ENCODE results near the gene SPATA31C2. TPM values are rescaled to one million over a fixed set of nuclear protein-coding genes. Genes with fewer than 3 reads are reported as not detected.

SPATA31C2 gene
- total RNA-seq, 1 experiment from 2014 or later = not detected

DNA sequence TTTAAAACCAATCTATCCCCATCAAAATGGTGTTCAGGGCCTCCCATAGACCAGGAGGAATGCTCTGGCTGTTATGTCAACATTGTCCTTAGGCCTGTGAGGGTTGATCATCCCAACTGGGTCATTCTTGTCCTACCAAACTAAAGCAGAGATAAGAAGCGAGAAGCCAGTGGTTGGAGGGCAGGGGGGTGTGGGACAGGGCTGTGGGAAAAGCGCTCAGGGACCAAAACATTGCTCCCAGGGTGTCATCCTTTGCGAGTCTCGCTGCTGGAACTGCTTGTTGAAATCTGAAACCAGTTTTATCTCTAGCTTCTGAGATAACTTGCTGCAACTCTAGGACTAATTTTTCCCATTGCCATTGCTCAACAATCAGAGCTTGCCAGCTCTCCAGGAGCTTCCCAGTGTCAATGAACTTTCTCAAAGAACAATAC, 48.1 kb downstream of the SPATA31C2 start:
- H3K9me2 ChIP-seq (replicated peaks; ENCODE audit: low read length) = no peaks in the 10 kb centered on the region
- H3K4me3 ChIP-seq (ENCODE audit: low read length) = no peak overlapping the region
- BruUV-seq (replicated peaks) = no TSS peak
- intact Hi-C loops (cut with micrococcal nuclease) = no loop called here
- DNase-seq = no peak
- no peak for TF ChIP-seq EZH2phosphoT487 (IDR thresholded peaks at IDR 0.05; ENCODE audit: borderline replicate concordance, low read length)
- TF ChIP-seq, protein P1, sequence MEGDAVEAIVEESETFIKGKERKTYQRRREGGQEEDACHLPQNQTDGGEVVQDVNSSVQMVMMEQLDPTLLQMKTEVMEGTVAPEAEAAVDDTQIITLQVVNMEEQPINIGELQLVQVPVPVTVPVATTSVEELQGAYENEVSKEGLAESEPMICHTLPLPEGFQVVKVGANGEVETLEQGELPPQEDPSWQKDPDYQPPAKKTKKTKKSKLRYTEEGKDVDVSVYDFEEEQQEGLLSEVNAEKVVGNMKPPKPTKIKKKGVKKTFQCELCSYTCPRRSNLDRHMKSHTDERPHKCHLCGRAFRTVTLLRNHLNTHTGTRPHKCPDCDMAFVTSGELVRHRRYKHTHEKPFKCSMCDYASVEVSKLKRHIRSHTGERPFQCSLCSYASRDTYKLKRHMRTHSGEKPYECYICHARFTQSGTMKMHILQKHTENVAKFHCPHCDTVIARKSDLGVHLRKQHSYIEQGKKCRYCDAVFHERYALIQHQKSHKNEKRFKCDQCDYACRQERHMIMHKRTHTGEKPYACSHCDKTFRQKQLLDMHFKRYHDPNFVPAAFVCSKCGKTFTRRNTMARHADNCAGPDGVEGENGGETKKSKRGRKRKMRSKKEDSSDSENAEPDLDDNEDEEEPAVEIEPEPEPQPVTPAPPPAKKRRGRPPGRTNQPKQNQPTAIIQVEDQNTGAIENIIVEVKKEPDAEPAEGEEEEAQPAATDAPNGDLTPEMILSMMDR (conservative IDR thresholded peaks at IDR 0.05; ENCODE audit: low read depth, low read length) = no peak
- no peak for TF ChIP-seq EZH2 (IDR thresholded peaks at IDR 0.05; ENCODE audit: low read length, unreplicated experiment)
- H3K9ac ChIP-seq (ENCODE audit: low read length) = no peak overlapping the region
- no peaks in the 10 kb centered on the region for H3K4me1 ChIP-seq (ENCODE audit: insufficient read depth, low read length)
- H2AFZ ChIP-seq (ENCODE audit: low read length) = no peak overlapping the region
- H3K79me2 ChIP-seq (ENCODE audit: low read length) = no peaks in the 10 kb centered on the region
- CTCF ChIA-PET = no interaction called here
- POLR2A ChIA-PET (ENCODE audit: unreplicated experiment) = no interaction called here
- no peaks in the 10 kb centered on the region for H3K9me3 ChIP-seq (ENCODE audit: low read length)
- H3K27me3 ChIP-seq (ENCODE audit: low read length) = no peaks in the 10 kb centered on the region
- H4K20me1 ChIP-seq (ENCODE audit: low read length) = no peaks in the 10 kb centered on the region
- no peaks in the 10 kb centered on the region for H3F3A ChIP-seq (ENCODE audit: low read length, unreplicated experiment)
- H3K27ac ChIP-seq (ENCODE audit: low read length) = no peak overlapping the region
- no peak overlapping the region for H3K4me2 ChIP-seq (ENCODE audit: low read length)
- no peak for ATAC-seq
- H3K36me3 ChIP-seq (ENCODE audit: low read depth, low read length) = no peaks in the 10 kb centered on the region

DNA sequence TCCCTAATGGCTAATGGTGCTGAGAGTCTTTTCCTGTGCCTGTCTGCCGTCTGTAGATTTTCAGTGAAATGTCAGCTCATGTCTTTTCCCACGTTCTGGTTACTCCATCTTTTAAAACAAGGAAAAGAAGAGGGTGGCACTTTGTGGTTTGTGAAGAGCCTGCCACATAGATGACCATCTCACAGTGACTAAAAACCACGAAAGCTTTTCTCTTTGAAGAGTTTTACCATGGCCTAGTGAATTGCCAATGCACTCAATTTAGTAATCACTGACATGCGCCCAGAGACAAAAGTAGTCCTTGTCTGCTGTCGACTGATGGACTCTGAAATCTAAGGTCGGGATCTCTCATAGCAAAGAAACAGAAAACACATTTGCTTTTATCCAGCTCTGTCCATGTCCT, 50.4 kb downstream of the SPATA31C2 start:
- Histone ChIP-seq H3K9ac (ENCODE audit: low read length) (no peak overlapping the region), H3K9me2 (replicated peaks; ENCODE audit: low read length) (no peaks in the 10 kb centered on the region), H3K4me2 (ENCODE audit: low read length) (no peak overlapping the region), H3F3A (ENCODE audit: low read length, unreplicated experiment) (no peaks in the 10 kb centered on the region), H2AFZ (ENCODE audit: low read length) (no peak overlapping the region), H3K27ac (ENCODE audit: low read length) (no peak overlapping the region), H3K79me2 (ENCODE audit: low read length) (no peaks in the 10 kb centered on the region), H3K36me3 (ENCODE audit: low read depth, low read length) (no peaks in the 10 kb centered on the region), H3K27me3 (ENCODE audit: low read length) (no peaks in the 10 kb centered on the region), H4K20me1 (ENCODE audit: low read length) (no peaks in the 10 kb centered on the region), H3K9me3 (ENCODE audit: low read length) (no peaks in the 10 kb centered on the region), H3K4me1 (ENCODE audit: insufficient read depth, low read length) (no peaks in the 10 kb centered on the region), H3K4me3 (ENCODE audit: low read length) (no peak overlapping the region)
- POLR2A ChIA-PET (ENCODE audit: unreplicated experiment) = no interaction called here
- TF ChIP-seq, protein P1 (conservative IDR thresholded peaks at IDR 0.05; ENCODE audit: low read depth, low read length) = no peak
- TF ChIP-seq EZH2phosphoT487 (IDR thresholded peaks at IDR 0.05; ENCODE audit: borderline replicate concordance, low read length) (no peak), EZH2 (IDR thresholded peaks at IDR 0.05; ENCODE audit: low read length, unreplicated experiment) (no peak)
- intact Hi-C loops (cut with micrococcal nuclease) = no loop called here
- CTCF ChIA-PET = interaction anchor here (0.6 kb wide), 1 partner anchor 45 kb away, joined by 8 read pairs; no protein-coding TSS in a partner anchor
- ATAC-seq = no peak
- BruUV-seq (replicated peaks) = no TSS peak
- peak; percentile 3 for DNase-seq

DNA sequence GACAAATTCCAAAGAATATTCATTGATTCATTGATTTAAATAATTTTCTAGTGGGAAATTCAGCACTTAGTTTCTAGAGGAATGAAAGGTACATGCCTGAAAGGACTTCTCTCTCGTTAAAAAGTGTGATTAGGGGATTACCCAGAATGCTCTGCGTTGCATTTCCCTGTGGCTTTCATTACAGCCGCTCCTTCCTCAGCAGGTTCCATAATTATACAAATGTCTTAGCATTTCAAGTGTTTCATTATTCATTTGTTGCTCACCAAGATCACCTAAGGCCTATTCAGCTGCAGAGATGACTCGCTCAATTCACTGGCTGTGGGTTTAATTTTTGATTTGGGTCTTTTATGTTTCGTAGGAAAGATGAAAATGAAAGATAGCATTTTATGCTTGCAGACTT, 52.8 kb downstream of the SPATA31C2 start:
- Histone ChIP-seq H3F3A (ENCODE audit: low read length, unreplicated experiment) (no peaks in the 10 kb centered on the region), H3K27ac (ENCODE audit: low read length) (no peak overlapping the region), H3K9me2 (replicated peaks; ENCODE audit: low read length) (no peaks in the 10 kb centered on the region), H3K4me1 (ENCODE audit: insufficient read depth, low read length) (no peaks in the 10 kb centered on the region), H3K4me3 (ENCODE audit: low read length) (no peak overlapping the region), H3K9me3 (ENCODE audit: low read length) (no peaks in the 10 kb centered on the region), H3K4me2 (ENCODE audit: low read length) (no peak overlapping the region), H3K9ac (ENCODE audit: low read length) (no peak overlapping the region), H2AFZ (ENCODE audit: low read length) (0 out of 2 replicates have a peak overlapping the region, but pooled peaks have one; percentile 11), H3K79me2 (ENCODE audit: low read length) (no peaks in the 10 kb centered on the region), H4K20me1 (ENCODE audit: low read length) (no peaks in the 10 kb centered on the region), H3K27me3 (ENCODE audit: low read length) (no peaks in the 10 kb centered on the region), H3K36me3 (ENCODE audit: low read depth, low read length) (no peaks in the 10 kb centered on the region)
- TF ChIP-seq, protein P1 (conservative IDR thresholded peaks at IDR 0.05; ENCODE audit: low read depth, low read length) = no peak
- TF ChIP-seq EZH2 (IDR thresholded peaks at IDR 0.05; ENCODE audit: low read length, unreplicated experiment) = no peak
- no peak for TF ChIP-seq EZH2phosphoT487 (IDR thresholded peaks at IDR 0.05; ENCODE audit: borderline replicate concordance, low read length)
- BruUV-seq (replicated peaks) = no TSS peak
- no peak for ATAC-seq
- no peak for DNase-seq
- ChIA-PET POLR2A (ENCODE audit: unreplicated experiment) (no interaction called here), CTCF (interaction anchor here (0.6 kb wide), 1 partner anchor 9 kb away, joined by 3 read pairs; no protein-coding TSS in a partner anchor)
- intact Hi-C loops (cut with micrococcal nuclease) = no loop called here

Measured in PC-3 (cell line).